A549 (cell line): ENCODE results near the gene C4BPB. TPM values are rescaled to one million over a fixed set of nuclear protein-coding genes. Genes with fewer than 3 reads are reported as not detected.

Source experiments
- ATAC-seq, 2 experiments: fragments of 200-7000 bp in 1 of 2; fragments of >200 bp in 1 of 2; cut with Nextera tagmentation in 1 of 2; cut with Tn5 transposase in 1 of 2; 3 replicates each; pipeline versions ENCODE4 v1.8.0 to v1.9.1; 2018 to 2020; ENCODE audit warnings: mild to moderate bottlenecking in 1 of 2, moderate library complexity in 1 of 2
- CTCF ChIA-PET: fragments of 300-600 bp; sonication (Branson Sonifier 250); formaldehyde crosslinking; extraction: SDS; loops from one replicate; lab custom pipeline; 2021; ENCODE audit warnings: antibody characterized with exemption, inconsistent platforms; lab: Yijun Ruan, JAX
- POLR2A ChIA-PET: fragments of 350-600 bp; formaldehyde crosslinking; extraction: SDS; loops from one replicate; lab custom pipeline; 2021; ENCODE audit warnings: antibody characterized with exemption, inconsistent platforms; lab: Yijun Ruan, JAX
- DNase-seq, 2 experiments: peaks; one replicate each; pipeline versions ENCODE4 v3.0.0 to v3.0.0-alpha.2; 2011 to 2016; ENCODE audit warnings: low read depth in 1 of 2, low spot score in 1 of 2
- FAIRE-seq: peaks from 2 replicates; lab custom pipeline; 2011; peaks lifted over from hg19 to GRCh38; lab: Jason Lieb, UNC
- H3K27ac ChIP-seq, 2 experiments: fragments of >200 bp; sonication (Bioruptor Twin); formaldehyde crosslinking; 3 replicates each; pipeline ENCODE4 v1.5.1; 2016 to 2017
- H3K4me1 ChIP-seq: fragments of >200 bp; sonication (Bioruptor Twin); formaldehyde crosslinking; 3 replicates; pipeline ENCODE4 v1.6.1; 2016
- H3K4me2 ChIP-seq: fragments of >200 bp; sonication (Bioruptor Twin); formaldehyde crosslinking; 3 replicates; pipeline ENCODE4 v1.6.1; 2016
- H3K4me3 ChIP-seq: fragments of >200 bp; sonication (Bioruptor Twin); formaldehyde crosslinking; 3 replicates; pipeline ENCODE4 v1.5.1; 2016
- H3K9me3 ChIP-seq: fragments of >200 bp; sonication (Bioruptor Twin); formaldehyde crosslinking; 3 replicates; pipeline ENCODE4 v1.6.1; 2016
- CBX2 ChIP-seq: fragments of 200-600 bp; sonication (generic); IDR thresholded peaks from 2 replicates; pipeline ENCODE4 v1.6.1; 2016; ENCODE audit warnings: low read depth, mild to moderate bottlenecking, borderline replicate concordance
- CBX8 ChIP-seq: fragments of 200-600 bp; sonication (generic); IDR thresholded peaks from 2 replicates; pipeline ENCODE4 v1.6.1; 2016
- CEBPB ChIP-seq, 2 experiments: fragments of >200 bp in 1 of 2; sonication (Bioruptor Twin) in 1 of 2; formaldehyde crosslinking in 1 of 2; IDR thresholded peaks; 2 replicates each; pipeline ENCODE4 v1.6.1; 2012 to 2016
- CHD2 ChIP-seq: fragments of 150-350 bp; IDR thresholded peaks from 2 replicates; pipeline ENCODE4 v1.6.1; 2014; ENCODE audit warnings: low read length; ENCODE audit not compliant: partially characterized antibody
- EHF ChIP-seq: fragments of 250-450 bp; sonication (Bioruptor Pico); IDR thresholded peaks from 2 replicates; pipeline ENCODE4 v1.5.0; 2020; ENCODE audit warnings: mild to moderate bottlenecking
- FOSB ChIP-seq: fragments of 250-450 bp; sonication (Bioruptor Pico); IDR thresholded peaks from 2 replicates; pipeline ENCODE4 v1.5.0; 2020; ENCODE audit warnings: mild to moderate bottlenecking, moderate library complexity
- FOXS1 ChIP-seq: fragments of 250-450 bp; sonication (Bioruptor Pico); IDR thresholded peaks from 2 replicates; pipeline ENCODE4 v1.5.0; 2020; ENCODE audit warnings: mild to moderate bottlenecking, moderate library complexity
- HDAC2 ChIP-seq: fragments of 200-600 bp; sonication (generic); IDR thresholded peaks from 2 replicates; pipeline ENCODE4 v1.6.1; 2016
- HES2 ChIP-seq: fragments of >200 bp; sonication (Bioruptor Twin); formaldehyde crosslinking; IDR thresholded peaks from 2 replicates; pipeline ENCODE4 v1.6.1; 2016
- HEYL ChIP-seq: fragments of 250-450 bp; sonication (Bioruptor Pico); IDR thresholded peaks from 2 replicates; pipeline ENCODE4 v1.8.0; 2021; ENCODE audit warnings: mild to moderate bottlenecking, moderate library complexity
- HMGXB4 ChIP-seq: fragments of 250-450 bp; sonication (Bioruptor Pico); IDR thresholded peaks from 2 replicates; pipeline ENCODE4 v1.5.0; 2021; ENCODE audit warnings: mild to moderate bottlenecking, moderate library complexity, borderline replicate concordance
- JUNB ChIP-seq: fragments of >200 bp; sonication (Bioruptor Twin); formaldehyde crosslinking; IDR thresholded peaks from 2 replicates; pipeline ENCODE4 v1.6.1; 2016
- KDM5A ChIP-seq: fragments of 200-600 bp; sonication (generic); IDR thresholded peaks from 2 replicates; pipeline ENCODE4 v1.6.1; 2016; ENCODE audit warnings: antibody characterized with exemption, mild to moderate bottlenecking
- MAX ChIP-seq: IDR thresholded peaks from 2 replicates; pipeline ENCODE4 v1.6.1; 2012
- MYC ChIP-seq: IDR thresholded peaks from 2 replicates; pipeline ENCODE4 v1.6.1; 2012; ENCODE audit warnings: mild to moderate bottlenecking, inconsistent platforms, low read length, improper control_type of control experiment, borderline replicate concordance
- NFE2L2 ChIP-seq: fragments of 150-350 bp; conservative IDR thresholded peaks from 2 replicates; pipeline ENCODE4 v1.6.1; 2014; ENCODE audit warnings: low read length
- RAD21 ChIP-seq, 2 experiments: fragments of >200 bp in 1 of 2; sonication (Bioruptor Twin) in 1 of 2; formaldehyde crosslinking in 1 of 2; IDR thresholded peaks in 1 of 2; conservative IDR thresholded peaks in 1 of 2; 2 replicates in 1 of 2; 3 replicates in 1 of 2; pipeline ENCODE4 v1.6.1; 2012 to 2018; ENCODE audit warnings: inconsistent platforms in 1 of 2
- RARB ChIP-seq: fragments of 250-450 bp; sonication (Bioruptor Pico); IDR thresholded peaks from 2 replicates; pipeline ENCODE4 v1.8.0; 2021; ENCODE audit warnings: mild to moderate bottlenecking, moderate library complexity
- RCOR1 ChIP-seq: fragments of 150-350 bp; IDR thresholded peaks from 2 replicates; pipeline ENCODE4 v1.6.1; 2014; ENCODE audit warnings: antibody characterized with exemption, low read length, low read depth
- RNF2 ChIP-seq: fragments of 200-600 bp; sonication (generic); IDR thresholded peaks from 2 replicates; pipeline ENCODE4 v1.6.1; 2016; ENCODE audit warnings: low read depth, mild to moderate bottlenecking, antibody characterized with exemption, moderate library complexity, borderline replicate concordance
- SMC3 ChIP-seq: fragments of >200 bp; sonication (Bioruptor Twin); formaldehyde crosslinking; IDR thresholded peaks from 3 replicates; pipeline ENCODE4 v1.6.1; 2018; ENCODE audit warnings: inconsistent platforms
- SREBF2 ChIP-seq: fragments of 450-650 bp; IDR thresholded peaks from 2 replicates; pipeline ENCODE4 v1.6.1; 2014; ENCODE audit warnings: mild to moderate bottlenecking, moderate library complexity
- TFCP2L1 ChIP-seq: fragments of 250-450 bp; sonication (Bioruptor Pico); IDR thresholded peaks from 2 replicates; pipeline ENCODE4 v1.5.0; 2021; ENCODE audit warnings: mild to moderate bottlenecking
- TP53 ChIP-seq: fragments of 250-450 bp; sonication (Bioruptor Pico); IDR thresholded peaks from 2 replicates; pipeline ENCODE4 v1.5.0; 2021; ENCODE audit warnings: mild to moderate bottlenecking, moderate library complexity
- ZC3H11A ChIP-seq: fragments of 450-650 bp; IDR thresholded peaks from 2 replicates; pipeline ENCODE4 v1.6.1; 2014; ENCODE audit warnings: antibody characterized with exemption, mild to moderate bottlenecking
- ZNF302 ChIP-seq: fragments of 250-450 bp; sonication (Bioruptor Pico); IDR thresholded peaks from 2 replicates; pipeline ENCODE4 v1.9.0; 2021; ENCODE audit warnings: inconsistent platforms, mild to moderate bottlenecking, moderate library complexity
- WGBS: methylation state at CpG from one replicate; pipeline ENCODE4 v1.1.6; 2017; ENCODE audit errors: missing lambda C conversion rate; 5-methylcytosine and 5-hydroxymethylcytosine counted together
- polyA plus RNA-seq, 4 experiments: library from polyadenylated mRNA; depleted of rRNA in 3 of 4; stranded (reverse); fragments of >200 nt; fragmentation: RNase III in 1 of 4; extraction: RNeasy Plus Mini Kit Qiagen cat#74134 plus additional on column Dnase treatment in 1 of 4; gene quantifications; 2 replicates in 3 of 4; 3 replicates in 1 of 4; pipeline ENCODE4 v1.2.3, GENCODE V29; 2011 to 2017
- TF ChIP-seq, protein P1 (sequence below): fragments of >200 bp; sonication (Bioruptor Twin); formaldehyde crosslinking; IDR thresholded peaks from 3 replicates; pipeline ENCODE4 v1.6.1; 2016
- TF ChIP-seq, protein P2 (sequence below): fragments of 150-350 bp; IDR thresholded peaks from 2 replicates; pipeline ENCODE4 v1.6.1; 2014; ENCODE audit warnings: low read depth, mild to moderate bottlenecking, low read length
- TF ChIP-seq, protein P3 (sequence below): fragments of >200 bp; sonication (Bioruptor Twin); formaldehyde crosslinking; IDR thresholded peaks from 3 replicates; pipeline ENCODE4 v1.5.1; 2016

Gene C4BPB
- polyA plus RNA-seq, 2 of the 4 experiments (the other 2 are of a cell fraction): 0.74 to 5.1 TPM

GRCh38 chr1:207077012-207077411, 11.6 kb upstream of the C4BPB start:
- TF ChIP-seq HMGXB4 (no peak), FOXS1 (CRISPR knock-in tag) (no peak), CHD2 (no peak), CBX8 (no peak), HES2 (no peak), EHF (CRISPR knock-in tag) (no peak), NFE2L2 (no peak), ZNF302 (CRISPR knock-in tag) (no peak), RCOR1 (no peak), HDAC2 (no peak), FOSB (CRISPR knock-in tag) (no peak), ZC3H11A (no peak), TP53 (no peak), RNF2 (no peak), TFCP2L1 (CRISPR knock-in tag) (no peak), HEYL (CRISPR knock-in tag) (no peak), JUNB (no peak), SREBF2 (no peak)
- TF ChIP-seq, protein P1, sequence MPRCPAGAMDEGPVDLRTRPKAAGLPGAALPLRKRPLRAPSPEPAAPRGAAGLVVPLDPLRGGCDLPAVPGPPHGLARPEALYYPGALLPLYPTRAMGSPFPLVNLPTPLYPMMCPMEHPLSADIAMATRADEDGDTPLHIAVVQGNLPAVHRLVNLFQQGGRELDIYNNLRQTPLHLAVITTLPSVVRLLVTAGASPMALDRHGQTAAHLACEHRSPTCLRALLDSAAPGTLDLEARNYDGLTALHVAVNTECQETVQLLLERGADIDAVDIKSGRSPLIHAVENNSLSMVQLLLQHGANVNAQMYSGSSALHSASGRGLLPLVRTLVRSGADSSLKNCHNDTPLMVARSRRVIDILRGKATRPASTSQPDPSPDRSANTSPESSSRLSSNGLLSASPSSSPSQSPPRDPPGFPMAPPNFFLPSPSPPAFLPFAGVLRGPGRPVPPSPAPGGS: no peak
- TF ChIP-seq, protein P2, sequence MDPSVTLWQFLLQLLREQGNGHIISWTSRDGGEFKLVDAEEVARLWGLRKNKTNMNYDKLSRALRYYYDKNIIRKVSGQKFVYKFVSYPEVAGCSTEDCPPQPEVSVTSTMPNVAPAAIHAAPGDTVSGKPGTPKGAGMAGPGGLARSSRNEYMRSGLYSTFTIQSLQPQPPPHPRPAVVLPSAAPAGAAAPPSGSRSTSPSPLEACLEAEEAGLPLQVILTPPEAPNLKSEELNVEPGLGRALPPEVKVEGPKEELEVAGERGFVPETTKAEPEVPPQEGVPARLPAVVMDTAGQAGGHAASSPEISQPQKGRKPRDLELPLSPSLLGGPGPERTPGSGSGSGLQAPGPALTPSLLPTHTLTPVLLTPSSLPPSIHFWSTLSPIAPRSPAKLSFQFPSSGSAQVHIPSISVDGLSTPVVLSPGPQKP: no peak
- 90% methylated on average over 1 of the region's 1 CpG for WGBS
- peaks cover 28% of the 10 kb centered on the region for H3K4me1 ChIP-seq
- no peak overlapping the region for H3K4me2 ChIP-seq
- no peak overlapping the region for H3K27ac ChIP-seq
- POLR2A ChIA-PET: no interaction called here
- FAIRE-seq: no peak
- no peak for DNase-seq
- CTCF ChIA-PET: interaction anchor here (0.6 to 4.6 kb wide), 13 partner anchors 9 to 595 kb away, joined by 3 to 17 read pairs (median 3); partner anchors contain the start of gene YOD1
- H3K9me3 ChIP-seq: no peaks in the 10 kb centered on the region
- ATAC-seq: no peak
- H3K4me3 ChIP-seq: no peak overlapping the region

DNA sequence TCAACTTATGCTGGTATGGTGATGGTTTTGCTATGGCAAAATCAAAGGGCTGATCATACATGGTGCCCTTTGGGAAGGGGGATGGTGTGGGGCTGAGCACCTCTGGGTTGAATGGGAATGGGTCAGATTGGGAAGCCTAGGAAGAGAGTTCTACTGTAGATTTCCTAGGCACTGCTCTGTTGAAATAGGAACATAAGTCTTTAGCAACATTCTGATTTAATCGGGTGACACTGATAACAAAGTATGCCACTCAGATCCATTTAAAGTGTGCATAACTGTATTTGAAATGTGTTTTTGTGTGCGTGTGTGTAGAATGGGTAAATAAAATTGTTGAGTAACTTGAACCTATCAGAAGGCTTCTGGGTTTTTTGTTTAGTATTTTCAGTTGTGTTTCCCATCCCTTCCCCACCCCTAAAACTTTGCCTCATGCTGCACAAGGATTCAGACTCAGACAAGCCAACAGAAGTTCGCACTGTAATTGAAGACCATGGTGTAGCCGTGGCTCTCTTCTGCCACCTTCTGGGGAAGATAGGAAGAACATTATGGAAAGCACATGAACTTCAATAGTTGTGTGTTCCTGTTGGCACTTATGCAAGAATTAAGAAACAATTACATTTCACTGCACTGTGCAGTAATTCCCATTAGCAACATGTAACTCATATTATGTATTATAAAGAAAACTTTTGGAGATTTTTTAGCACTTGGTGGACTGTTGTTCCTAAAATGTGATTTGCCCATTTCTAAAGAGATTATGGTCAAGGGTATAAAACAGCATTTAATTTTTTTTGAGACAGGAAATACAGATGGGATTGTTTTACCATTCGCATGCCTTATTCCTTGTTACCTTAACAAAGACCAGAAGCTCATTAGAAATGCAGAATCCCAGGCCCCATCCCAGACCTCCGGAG, 10.9 kb upstream of the C4BPB start:
- FAIRE-seq (peak; percentile 99), DNase-seq (peak; percentile 62 to 78), ATAC-seq (peak; percentile 67 to 93; a peak in 5 of 6 replicates)
- Histone ChIP-seq H3K4me1 (peaks cover 28% of the 10 kb centered on the region), H3K4me2 (no peak overlapping the region), H3K9me3 (no peaks in the 10 kb centered on the region), H3K4me3 (no peak overlapping the region), H3K27ac (peak overlapping the region; percentile 12 to 29; a peak in 1 of 6 replicates)
- TF ChIP-seq MAX (peak; percentile 53), KDM5A (no peak), CEBPB (IDR thresholded peaks at IDR 0.05) (no peak; a peak in 1 of 4 replicates), RARB (CRISPR knock-in tag) (no peak), SMC3 (peak; percentile 89), RAD21 (conservative IDR thresholded peaks at IDR 0.05 in 1 of 2, IDR thresholded peaks at IDR 0.05 in 1 of 2) (peak; percentile 90 to 98), CBX2 (no peak), MYC (no peak)
- TF ChIP-seq, protein P3, sequence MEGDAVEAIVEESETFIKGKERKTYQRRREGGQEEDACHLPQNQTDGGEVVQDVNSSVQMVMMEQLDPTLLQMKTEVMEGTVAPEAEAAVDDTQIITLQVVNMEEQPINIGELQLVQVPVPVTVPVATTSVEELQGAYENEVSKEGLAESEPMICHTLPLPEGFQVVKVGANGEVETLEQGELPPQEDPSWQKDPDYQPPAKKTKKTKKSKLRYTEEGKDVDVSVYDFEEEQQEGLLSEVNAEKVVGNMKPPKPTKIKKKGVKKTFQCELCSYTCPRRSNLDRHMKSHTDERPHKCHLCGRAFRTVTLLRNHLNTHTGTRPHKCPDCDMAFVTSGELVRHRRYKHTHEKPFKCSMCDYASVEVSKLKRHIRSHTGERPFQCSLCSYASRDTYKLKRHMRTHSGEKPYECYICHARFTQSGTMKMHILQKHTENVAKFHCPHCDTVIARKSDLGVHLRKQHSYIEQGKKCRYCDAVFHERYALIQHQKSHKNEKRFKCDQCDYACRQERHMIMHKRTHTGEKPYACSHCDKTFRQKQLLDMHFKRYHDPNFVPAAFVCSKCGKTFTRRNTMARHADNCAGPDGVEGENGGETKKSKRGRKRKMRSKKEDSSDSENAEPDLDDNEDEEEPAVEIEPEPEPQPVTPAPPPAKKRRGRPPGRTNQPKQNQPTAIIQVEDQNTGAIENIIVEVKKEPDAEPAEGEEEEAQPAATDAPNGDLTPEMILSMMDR: peak; percentile 96
- POLR2A ChIA-PET: no interaction called here
- CTCF ChIA-PET: interaction anchor here (0.7 to 8.4 kb wide), 17 partner anchors 9 to 421 kb away, joined by 3 to 94 read pairs (median 6); partner anchors contain the start of genes C1orf116 and YOD1
- 29% methylated on average over 6 of the region's 6 CpGs for WGBS
